ENCODE results near the gene MNT. TPM values are rescaled to one million over a fixed set of nuclear protein-coding genes. Genes with fewer than 3 reads are reported as not detected.

Gene MNT
- total and polyA plus RNA-seq, 9 of the 15 experiments (the other 6 are each of a cell fraction or from before 2014, with no cell fraction given), result 0.18 to 23.8 (median 5.3) TPM

- Histone ChIP-seq H3K36me3 (ENCODE audit: control insufficient read depth, insufficient read depth, low read length) (no peaks in the 10 kb centered on the region), H3K9me1 (ENCODE audit: control insufficient read depth, insufficient read depth, low read length) (no peaks in the 10 kb centered on the region), H3K9me3 (replicated peaks; ENCODE audit: control insufficient read depth, insufficient read depth, low read depth, low read length) (no peaks in the 10 kb centered on the region), H4K20me1 (replicated peaks; ENCODE audit: control insufficient read depth, insufficient read depth, low read length) (no peaks in the 10 kb centered on the region), H3K4me3 (no peak overlapping the region), H3K4me1 (replicated peaks in 1 of 2; ENCODE audit: control insufficient read depth in 2 of 2, insufficient read depth in 2 of 2, low read length in 2 of 2) (peaks cover 0 to 16% of the 10 kb centered on the region in 2 experiments; a peak in 3 of 5 replicates), H3K27me3 (ENCODE audit: control insufficient read depth in 2 of 2, insufficient read depth in 2 of 2, low read length in 2 of 2) (no peaks in the 10 kb centered on the region), H3K27ac (ENCODE audit: extremely low read depth, low read depth, low read length) (no peak overlapping the region), H3K79me2 (ENCODE audit: control insufficient read depth, insufficient read depth, low read length) (no peaks in the 10 kb centered on the region), H2AFZ (ENCODE audit: low read depth, low read length) (no peak overlapping the region), H3K4me2 (ENCODE audit: insufficient read depth, low read length) (no peak overlapping the region), H3K9ac (ENCODE audit: insufficient read depth in 1 of 2, low read depth in 2 of 2, low read length in 2 of 2) (peak overlapping the region in 1 of 2 experiments; percentile 7; a peak in 1 of 4 replicates)
- DNase-seq (ENCODE audit: extremely low read depth in 1 of 4, low spot score in 3 of 4) (no peak), FAIRE-seq (no peak), ATAC-seq (no peak)
- ChIA-PET POLR2A (no interaction called here), CTCF (ENCODE audit: low intra/inter-chr PET ratio) (no interaction called here)
- 91% methylated on average over 12 of the region's 19 CpGs for WGBS (ENCODE audit: insufficient coverage, low coverage, missing lambda C conversion rate)
- TF ChIP-seq E2F4 (CRISPR knock-in tag; IDR thresholded peaks at IDR 0.05; ENCODE audit: low read depth) (no peak), COPS2 (conservative IDR thresholded peaks at IDR 0.05) (no peak), EP400 (IDR thresholded peaks at IDR 0.05) (no peak), CXXC5 (CRISPR knock-in tag; IDR thresholded peaks at IDR 0.05) (no peak), ZNF175 (CRISPR knock-in tag; IDR thresholded peaks at IDR 0.05; ENCODE audit: low read depth) (no peak), MCM5 (IDR thresholded peaks at IDR 0.05; ENCODE audit: low read depth) (no peak), ZNF212 (CRISPR knock-in tag; IDR thresholded peaks at IDR 0.05) (no peak), CBX3 (IDR thresholded peaks at IDR 0.05; ENCODE audit: borderline replicate concordance in 1 of 2, low read length in 2 of 2) (no peak), ZBTB12 (CRISPR knock-in tag; IDR thresholded peaks at IDR 0.05) (no peak), SUPT5H (IDR thresholded peaks at IDR 0.05) (no peak)
- intact Hi-C loops (cut with micrococcal nuclease) (no loop called here), in situ Hi-C loops (cut with MboI) (loop anchor here (5.0 kb wide), 1 partner anchor 37 kb away; no protein-coding TSS in a partner anchor)
- no TSS peak for BruUV-seq (replicated peaks)
Observed at GRCh38 chr17:2375406-2375805, 25.5 kb downstream of the MNT start.

All from K562 (cell line).